GM10248 (cell line): ENCODE data around the gene SEC14L3.

ENCODE experiments used
- CTCF ChIA-PET: fragments of 300-600 bp; sonication (Branson Sonifier 250); formaldehyde crosslinking; extraction: SDS; loops from one replicate; lab custom pipeline; 2021; ENCODE audit warnings: antibody characterized with exemption; lab: Yijun Ruan, JAX
- POLR2A ChIA-PET: fragments of 350-650 bp; sonication (Branson Sonifier 250); formaldehyde crosslinking; extraction: SDS; loops from one replicate; lab custom pipeline; 2020; ENCODE audit warnings: antibody characterized with exemption; lab: Yijun Ruan, JAX
- DNase-seq: peaks from one replicate; pipeline ENCODE4 v3.0.0; 2012; ENCODE audit errors: extremely low spot score
- CTCF ChIP-seq: IDR thresholded peaks from 2 replicates; pipeline ENCODE4 v1.5.1; 2012; ENCODE audit warnings: mild to moderate bottlenecking, low read depth; ENCODE audit errors: extremely low read depth, missing control alignments, control extremely low read depth

The SEC14L3 gene

DNA sequence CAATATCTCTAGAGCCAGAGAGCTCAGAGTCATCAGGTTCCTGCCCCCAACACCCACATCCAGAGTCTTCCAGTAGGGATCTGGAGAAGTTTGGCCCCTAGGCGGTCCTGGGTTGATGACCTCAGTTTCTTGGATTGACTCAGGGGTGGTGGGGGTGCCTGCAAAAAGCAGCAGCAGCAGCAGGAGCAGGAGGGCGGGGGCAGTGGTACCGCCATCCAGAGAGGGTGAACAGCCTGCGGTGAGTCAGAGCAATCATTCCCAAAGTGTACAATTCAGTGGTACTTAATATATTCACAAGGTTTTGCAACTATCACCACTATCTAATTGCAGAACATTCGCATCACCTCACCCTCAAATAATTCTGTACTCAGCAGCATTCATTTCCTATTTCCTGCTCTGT, 9.9 kb upstream of the SEC14L3 start:
- CTCF ChIA-PET = no interaction called here
- no peak for DNase-seq
- POLR2A ChIA-PET = no interaction called here
- no peak for TF ChIP-seq CTCF

GRCh38 chr22:30479981-30480380, 8.2 kb upstream of the SEC14L3 start:
- ChIA-PET POLR2A (no interaction called here), CTCF (interaction anchor here (1.1 kb wide), 1 partner anchor 17 kb away, joined by 4 read pairs; no protein-coding TSS in a partner anchor)
- no peak for DNase-seq
- TF ChIP-seq CTCF = no peak

DNA sequence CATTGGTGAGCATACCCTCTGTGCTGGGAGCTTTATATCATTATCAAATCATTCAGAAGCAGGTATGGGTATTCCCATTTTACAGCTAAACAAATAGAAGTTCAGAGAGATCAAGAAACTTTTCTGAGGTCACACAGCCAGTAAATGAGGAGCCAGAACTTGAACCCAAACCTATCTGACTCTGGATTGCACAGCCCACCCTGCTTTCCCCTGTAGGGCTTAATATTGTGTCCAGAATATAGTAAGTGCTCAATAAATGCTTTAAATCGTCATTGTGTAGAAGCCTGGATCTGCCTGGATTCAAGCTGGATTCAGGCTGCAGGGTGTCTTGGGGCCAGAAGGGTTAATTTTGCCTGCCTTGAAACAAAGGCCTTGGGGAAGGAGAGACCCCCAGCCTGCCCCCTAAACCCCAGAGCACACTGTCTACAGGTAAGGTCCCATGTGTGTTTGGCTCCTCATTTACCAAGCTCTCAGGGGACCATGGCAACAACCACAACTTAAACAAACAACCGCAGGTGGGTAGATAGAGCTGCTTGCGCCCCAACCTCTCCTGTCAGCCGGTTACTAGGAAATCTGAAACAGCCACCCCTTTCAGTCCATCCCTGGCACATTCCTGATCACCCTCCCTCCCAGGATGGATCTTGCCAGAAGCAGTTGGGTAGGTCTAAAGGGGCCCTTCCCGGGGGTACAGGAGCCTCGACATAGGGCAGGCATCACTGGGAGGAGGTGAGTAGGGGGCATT, 3.0 kb upstream of the SEC14L3 start:
- CTCF ChIA-PET = interaction anchor here (1.2 to 2.0 kb wide), 4 partner anchors 10 to 31 kb away, joined by 3 to 5 read pairs (median 5); no protein-coding TSS in a partner anchor
- POLR2A ChIA-PET = no interaction called here
- no peak for TF ChIP-seq CTCF
- DNase-seq = no peak

DNA sequence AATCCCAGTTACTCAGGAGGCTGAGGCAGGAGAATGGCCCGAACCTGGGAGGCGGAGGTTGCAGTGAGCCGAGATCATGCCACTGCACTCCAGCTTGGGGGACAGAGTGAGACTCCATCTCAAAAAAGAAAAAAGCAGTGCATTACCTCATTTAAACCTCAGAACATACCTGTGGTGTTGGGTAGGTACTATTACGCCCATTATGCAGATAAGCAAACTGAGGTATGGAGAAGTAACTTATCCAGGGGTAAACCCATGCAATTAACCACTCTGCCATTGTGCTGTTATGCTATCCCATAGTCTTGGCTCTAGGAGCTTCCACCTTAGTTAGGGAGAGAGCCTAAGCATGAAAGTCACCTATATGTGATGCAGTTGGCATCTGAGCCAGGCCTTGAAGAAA, 2.3 kb upstream of the SEC14L3 start:
- ChIA-PET POLR2A (no interaction called here), CTCF (interaction anchor here (1.2 to 2.0 kb wide), 3 partner anchors 12 to 30 kb away, joined by 3 to 5 read pairs (median 5); no protein-coding TSS in a partner anchor)
- TF ChIP-seq CTCF = no peak
- no peak for DNase-seq

DNA sequence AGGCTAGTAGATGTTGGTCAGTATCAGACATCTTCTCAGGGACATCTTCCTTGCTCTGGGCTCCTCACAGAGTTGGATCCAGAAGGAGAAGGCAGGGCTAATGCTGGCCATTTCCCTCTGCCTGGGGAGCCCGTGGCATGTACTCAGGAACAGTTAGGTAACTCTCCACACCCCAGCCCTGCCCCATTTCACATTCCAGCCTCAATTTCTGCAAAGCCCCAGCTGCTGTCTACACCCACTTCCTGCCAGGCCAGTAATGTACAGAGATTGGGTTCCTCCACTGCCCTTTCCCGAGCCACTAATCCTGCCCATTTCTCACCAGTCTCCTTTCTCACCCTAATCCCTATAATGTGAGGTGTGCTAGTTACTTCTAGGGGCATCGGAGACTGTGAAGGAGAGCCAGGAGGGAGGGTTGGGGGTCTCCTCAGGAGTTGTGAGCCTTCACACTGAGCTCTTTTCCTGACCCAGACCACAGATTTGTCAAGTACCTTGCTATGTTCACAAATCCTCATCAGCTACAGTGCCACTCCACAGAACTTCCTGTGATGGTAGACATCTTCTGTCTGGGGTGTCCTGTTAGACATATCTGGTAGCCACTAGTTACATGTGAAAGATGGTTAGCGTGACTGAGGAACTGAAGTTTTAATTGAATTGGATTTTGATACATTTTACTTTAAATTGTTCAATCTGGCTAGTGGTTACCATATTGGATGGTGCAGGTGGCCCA, 1.3 kb upstream of the SEC14L3 start:
- ChIA-PET POLR2A (no interaction called here), CTCF (interaction anchor here (1.3 to 2.0 kb wide), 2 partner anchors 13 to 162 kb away, joined by 3 to 5 read pairs; no protein-coding TSS in a partner anchor)
- no peak for DNase-seq
- no peak for TF ChIP-seq CTCF

DNA sequence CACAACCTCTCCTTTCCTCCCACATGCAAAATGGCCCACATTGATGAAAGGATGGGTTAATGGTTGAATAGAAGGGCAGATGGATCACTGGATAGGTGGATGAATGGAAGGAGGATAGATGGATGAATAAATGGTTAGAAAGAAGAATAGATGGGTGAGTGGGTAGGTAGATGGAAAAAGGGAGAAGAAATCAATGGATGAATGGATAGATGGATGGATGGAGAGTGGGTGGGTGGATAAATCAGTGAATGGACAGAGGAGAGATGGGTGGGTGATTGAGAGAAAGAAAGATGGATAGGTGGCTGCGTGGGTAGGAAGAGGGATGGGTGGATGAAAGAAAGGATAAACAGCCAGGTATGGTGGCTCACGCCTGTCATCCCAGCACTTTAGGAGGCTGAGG, 1.2 kb downstream of the SEC14L3 start:
- CTCF ChIA-PET = interaction anchor here (2.2 kb wide), 1 partner anchor 15 kb away, joined by 16 read pairs; no protein-coding TSS in a partner anchor

More for the DNA sequence above, 1.2 kb downstream of the SEC14L3 start:
- no peak for TF ChIP-seq CTCF
- POLR2A ChIA-PET = no interaction called here
- no peak for DNase-seq
